ENCODE results near the gene EML6.
"Not testable (repeated sequence)": the region's sequence is repeated elsewhere in the genome, so short reads cannot be mapped to it uniquely, and the experiment has no call there.

Gene EML6

GRCh38 chr2:54966837-54967236, 243.4 kb downstream of the EML6 start:
- DNase-seq (ENCODE audit: low spot score), result no peak

GRCh38 chr2:54967269-54967668, 243.8 kb downstream of the EML6 start:
- no peak for DNase-seq (ENCODE audit: low spot score)

- DNase-seq (ENCODE audit: low spot score), result no peak
Observed at GRCh38 chr2:54967759-54968365, 244.4 kb downstream of the EML6 start.

GRCh38 chr2:54968561-54969218, 245.2 kb downstream of the EML6 start:
- DNase-seq (ENCODE audit: low spot score), result no peak

GRCh38 chr2:54969295-54969939, 246.0 kb downstream of the EML6 start:
- DNase-seq (ENCODE audit: low spot score), result no peak

GRCh38 chr2:54969940-54970338, 246.5 kb downstream of the EML6 start:
- DNase-seq (ENCODE audit: low spot score), result no peak

GRCh38 chr2:54975175-54975574, 251.7 kb downstream of the EML6 start:
- DNase-seq (ENCODE audit: low spot score), result no peak

GRCh38 chr2:54975598-54976492, 252.4 kb downstream of the EML6 start:
- DNase-seq (ENCODE audit: low spot score), result no peak

- DNase-seq (ENCODE audit: low spot score), result no peak
Observed at GRCh38 chr2:54977149-54977548, 253.7 kb downstream of the EML6 start.

- DNase-seq (ENCODE audit: low spot score), result no peak
Observed at GRCh38 chr2:54979321-54980044, 256.0 kb downstream of the EML6 start.

- no peak for DNase-seq (ENCODE audit: low spot score)
Observed at GRCh38 chr2:54981385-54981784, 257.9 kb downstream of the EML6 start.

- peak; percentile 32 for DNase-seq (ENCODE audit: low spot score)
Observed at GRCh38 chr2:54983345-54984220, 260.1 kb downstream of the EML6 start.

GRCh38 chr2:54984476-54984875, 261.0 kb downstream of the EML6 start:
- no peak for DNase-seq (ENCODE audit: low spot score)

- DNase-seq (ENCODE audit: low spot score), result no peak
Observed at GRCh38 chr2:54986264-54986663, 262.8 kb downstream of the EML6 start.

GRCh38 chr2:54988612-54989011, 265.1 kb downstream of the EML6 start:
- DNase-seq (ENCODE audit: low spot score), result no peak

- DNase-seq (ENCODE audit: low spot score), result not testable (repeated sequence)
Observed at GRCh38 chr2:54990694-54991093, 267.2 kb downstream of the EML6 start.

- no peak for DNase-seq (ENCODE audit: low spot score)
Observed at GRCh38 chr2:54995553-54995952, 272.1 kb downstream of the EML6 start.

GRCh38 chr2:54997826-54998225, 274.4 kb downstream of the EML6 start:
- DNase-seq (ENCODE audit: low spot score), result no peak

GRCh38 chr2:54999182-54999581, 275.7 kb downstream of the EML6 start:
- peak; percentile 26 for DNase-seq (ENCODE audit: low spot score)

- no peak for DNase-seq (ENCODE audit: low spot score)
Observed at GRCh38 chr2:55000341-55000740, 276.9 kb downstream of the EML6 start.

GRCh38 chr2:55001716-55002115, 278.3 kb downstream of the EML6 start:
- DNase-seq (ENCODE audit: low spot score), result no peak
